Esophagus squamous epithelium (tissue), 4 donors: Measurements from ENCODE around the gene CT45A3.
"Not testable (repeated sequence)": the region's sequence is repeated elsewhere in the genome, so short reads cannot be mapped to it uniquely, and the experiment has no call there.

ENCODE experiments used
- CTCF ChIP-seq, 6 experiments: fragments of 450-650 bp in 4 of 6; fragments of 200-600 bp in 2 of 6; sonication (generic) in 2 of 6; IDR thresholded peaks; one replicate each; pipeline ENCODE4 v1.5.1; 2016 to 2019; ENCODE audit warnings: antibody characterized with exemption in 6 of 6, mild to moderate bottlenecking in 4 of 6, moderate library complexity in 4 of 6
- POLR2A ChIP-seq, 4 donors: fragments of 450-650 bp; IDR thresholded peaks; one replicate each; pipeline ENCODE4 v1.6.1; 2017; ENCODE audit warnings: antibody characterized with exemption in 4 of 4, mild to moderate bottlenecking in 4 of 4, moderate library complexity in 3 of 4

GRCh38 chrX:135713183-135713689 is 54.8 kb downstream of the CT45A3 start, which contains the start of gene CT45A1:
- not testable (repeated sequence) for TF ChIP-seq CTCF, POLR2A (IDR thresholded peaks at IDR 0.05)
